ENCODE results near the gene ZNF747. TPM values are rescaled to one million over a fixed set of nuclear protein-coding genes. Genes with fewer than 3 reads are reported as not detected.

Gene ZNF747
- total and polyA plus RNA-seq, 2 donors (not counting 3 experiments of a cell fraction or from before 2014, with no cell fraction given) = 6.4 to 7.2 TPM

DNA sequence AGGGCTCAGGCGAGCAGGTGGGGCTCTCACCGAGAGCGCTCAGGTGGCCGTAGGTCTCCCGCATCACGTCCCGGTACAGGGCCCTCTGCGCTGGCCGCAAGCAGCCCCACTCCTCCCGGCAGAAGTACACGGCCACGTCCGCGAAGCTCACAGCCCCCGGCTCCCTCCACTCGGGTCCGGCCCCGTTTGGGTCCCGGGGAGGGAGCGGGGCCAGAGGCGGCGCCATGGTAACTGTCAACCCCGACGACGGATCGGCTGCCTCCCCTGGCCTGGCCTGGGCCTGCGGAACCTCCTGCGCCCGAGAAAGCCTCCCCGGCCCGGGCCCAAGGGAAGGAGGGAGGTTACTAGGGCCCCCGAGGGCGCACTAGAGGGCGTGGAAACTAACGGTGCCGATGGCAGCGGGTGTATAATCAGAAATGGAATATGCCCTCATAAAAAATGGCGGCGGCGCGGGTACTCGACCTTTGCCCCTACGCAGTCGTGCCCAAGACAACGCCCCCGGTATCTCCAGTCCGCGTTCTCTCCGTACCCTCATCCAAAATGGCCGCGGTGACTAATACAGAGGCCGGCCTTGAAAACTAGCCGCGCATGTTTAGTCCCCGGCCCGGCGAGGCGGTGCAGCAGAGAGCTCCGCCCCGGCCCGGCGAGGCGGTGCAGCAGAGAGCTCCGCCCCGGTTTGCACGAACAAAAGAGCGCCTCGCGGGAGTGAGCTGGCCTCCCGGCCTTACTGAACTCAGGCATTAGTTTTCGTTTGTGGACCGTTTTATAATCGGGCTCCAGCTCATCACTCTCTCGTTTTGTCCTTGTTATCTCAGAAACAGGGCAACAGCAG lies 23.5 kb upstream of the ZNF747 start, which contains the start of gene ZNF764:
Gene ZNF764, minus strand, starts transcription at position 418 of the 832 bp plus-strand sequence. Its CDS starts 192 bp downstream, at position 226.
- Histone ChIP-seq H3K9me1 (replicated peaks; ENCODE audit: control insufficient read depth, extremely low read depth, insufficient read depth, low read length) (no peaks in the 10 kb centered on the region), H3K27me3 (ENCODE audit: control insufficient read depth in 2 of 2, insufficient read depth in 2 of 2, low read length in 2 of 2) (no peaks in the 10 kb centered on the region), H3K4me3 (replicated peaks in 1 of 3; ENCODE audit: insufficient read depth in 1 of 3, low read depth in 1 of 3, low read length in 3 of 3) (peak within 1 kb of the TSS; percentile 67 to 89 (median 75)), H3K79me2 (ENCODE audit: control insufficient read depth, insufficient read depth, low read length) (peaks cover 23% of the 10 kb centered on the region), H3K4me1 (ENCODE audit: control insufficient read depth, extremely low read depth, insufficient read depth, low read length) (peaks cover 12% of the 10 kb centered on the region), H2AFZ (ENCODE audit: low read depth, low read length) (peak within 1 kb of the TSS; percentile 68), H3K9ac (replicated peaks; ENCODE audit: extremely low read depth, insufficient read depth, low read length) (peak within 1 kb of the TSS; percentile 92), H3K27ac (ENCODE audit: insufficient read depth, low read depth, low read length) (peak within 1 kb of the TSS; percentile 83), H3K9me3 (replicated peaks; ENCODE audit: control insufficient read depth, insufficient read depth, low read length) (no peaks in the 10 kb centered on the region), H3K4me2 (ENCODE audit: insufficient read depth, low read length) (peak within 1 kb of the TSS; percentile 50), H3K36me3 (ENCODE audit: control insufficient read depth in 2 of 2, extremely low read depth in 1 of 2, insufficient read depth in 2 of 2, low read length in 2 of 2) (peaks cover 3 to 9% of the 10 kb centered on the region in 2 experiments), H4K20me1 (replicated peaks; ENCODE audit: control insufficient read depth, extremely low read depth, insufficient read depth, low read length) (no peaks in the 10 kb centered on the region)
- dilution Hi-C loops (cut with MboI; ENCODE audit: extremely low pct_ligation_motif_present, low sequenced_read_pairs) = no loop called here
- DNase-seq (ENCODE audit: low read depth, low spot score) (peak; percentile 98), FAIRE-seq (peak; percentile 99)
- CTCF ChIA-PET = interaction anchor here (0.8 to 2.6 kb wide), 11 partner anchors 12 to 149 kb away, joined by 3 to 27 read pairs (median 5); partner anchors contain the start of genes DCTPP1, ZNF688, ZNF689 and ZNF747
- BruUV-seq (replicated peaks) = TSS peak; percentile 35
- TF ChIP-seq POLR2A (IDR thresholded peaks at IDR 0.05; ENCODE audit: low read depth, low read length) (peak; percentile 93), EZH2 (IDR thresholded peaks at IDR 0.05; ENCODE audit: borderline replicate concordance, low read depth, low read length, severe bottlenecking) (no peak), FOS (IDR thresholded peaks at IDR 0.05; ENCODE audit: borderline replicate concordance, insufficient read depth, low read length) (peak; percentile 76), MYC (IDR thresholded peaks at IDR 0.05; ENCODE audit: low read depth, low read length) (no peak), GATA2 (IDR thresholded peaks at IDR 0.05; ENCODE audit: insufficient read depth, insufficient read length, low read depth, low read length) (no peak), CTCF (IDR thresholded peaks at IDR 0.05; ENCODE audit: extremely low read depth in 1 of 2, insufficient read depth in 1 of 2, low read depth in 1 of 2, low read length in 2 of 2) (no peak), POLR2AphosphoS5 (IDR thresholded peaks at IDR 0.05; ENCODE audit: insufficient read depth, low read depth, low read length) (peak; percentile 73), JUN (IDR thresholded peaks at IDR 0.05; ENCODE audit: borderline replicate concordance, insufficient read depth, insufficient read length, low read depth) (peak; percentile 28)
- TF ChIP-seq, protein P1, sequence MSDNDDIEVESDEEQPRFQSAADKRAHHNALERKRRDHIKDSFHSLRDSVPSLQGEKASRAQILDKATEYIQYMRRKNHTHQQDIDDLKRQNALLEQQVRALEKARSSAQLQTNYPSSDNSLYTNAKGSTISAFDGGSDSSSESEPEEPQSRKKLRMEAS (IDR thresholded peaks at IDR 0.05; ENCODE audit: insufficient read depth, insufficient read length) = no peak
- intact Hi-C loops (cut with micrococcal nuclease) = loop anchor here (1.0 kb wide), 4 partner anchors 14 to 31 kb away; partner anchors contain the start of gene ZNF785
- POLR2A ChIA-PET = interaction anchor here (0.6 to 2.2 kb wide), 6 partner anchors 13 to 128 kb away, joined by 3 to 13 read pairs (median 4); partner anchors contain the start of genes DCTPP1, ZNF688 and ZNF747
